Transverse colon (tissue), 3 donors: ENCODE data around the gene APBA3.

ENCODE experiments used
- CTCF ChIP-seq, 5 experiments: fragments of 200-600 bp in 3 of 5; fragments of 450-650 bp in 2 of 5; sonication (generic) in 3 of 5; IDR thresholded peaks; 1 replicate in 2 of 5; 2 replicates in 3 of 5; pipeline ENCODE4 v1.5.1; 2016 to 2017; ENCODE audit warnings: antibody characterized with exemption in 5 of 5, inconsistent platforms in 3 of 5, mild to moderate bottlenecking in 2 of 5, moderate library complexity in 1 of 5
- POLR2A ChIP-seq: fragments of 450-650 bp; IDR thresholded peaks from one replicate; pipeline ENCODE4 v1.6.1; 2016; ENCODE audit warnings: antibody characterized with exemption, mild to moderate bottlenecking, moderate library complexity

- TF ChIP-seq CTCF (IDR thresholded peaks at IDR 0.05) = no peak
- no peak for TF ChIP-seq POLR2A
Observed at GRCh38 chr19:3753631-3754410, 7.7 kb downstream of the APBA3 start.
